Measurements from ENCODE around the gene EPB41L5.
"Not testable (repeated sequence)": the region's sequence is repeated elsewhere in the genome, so short reads cannot be mapped to it uniquely, and the experiment has no call there.

The EPB41L5 gene

DNA sequence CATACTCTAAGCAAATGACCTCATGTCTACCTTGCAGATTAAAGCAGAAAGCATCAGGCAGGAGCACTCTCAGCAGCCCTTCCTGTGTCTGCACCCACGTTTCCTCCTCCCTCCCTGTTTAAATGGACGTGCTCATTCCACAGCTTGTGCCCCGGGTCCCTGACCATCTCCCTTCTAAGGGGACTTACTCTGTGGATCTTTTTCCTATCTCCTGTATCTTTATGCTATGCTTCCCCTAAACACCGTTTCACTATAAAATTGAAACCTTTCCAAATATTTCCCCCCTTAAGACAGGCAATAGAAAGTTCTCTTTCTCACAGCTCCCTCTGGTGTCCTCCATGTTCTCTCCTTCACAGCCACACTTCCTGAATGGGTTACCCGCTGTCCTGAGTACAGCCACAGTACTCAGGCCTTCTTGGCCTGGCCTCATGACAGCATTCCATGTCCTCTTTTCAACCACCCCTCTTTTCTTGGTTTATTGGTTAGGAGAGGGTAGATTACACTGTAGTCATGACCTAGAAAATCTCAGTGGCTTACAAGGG lies 169.2 kb downstream of the EPB41L5 start:
- no peaks in the 10 kb centered on the region for H4K20me1 ChIP-seq (ENCODE audit: insufficient read depth)
- no peaks in the 10 kb centered on the region for H3K4me1 ChIP-seq (ENCODE audit: low read depth, poor library complexity, severe bottlenecking)
- H2AFZ ChIP-seq (ENCODE audit: low read depth): no peak overlapping the region
- no peak overlapping the region for H3K9ac ChIP-seq
- no peaks in the 10 kb centered on the region for H3K36me3 ChIP-seq (ENCODE audit: insufficient read depth)
- no peaks in the 10 kb centered on the region for H3K79me2 ChIP-seq (ENCODE audit: insufficient read depth, low read depth)
- H3K27ac ChIP-seq: no peak overlapping the region
- TF ChIP-seq, protein P1, sequence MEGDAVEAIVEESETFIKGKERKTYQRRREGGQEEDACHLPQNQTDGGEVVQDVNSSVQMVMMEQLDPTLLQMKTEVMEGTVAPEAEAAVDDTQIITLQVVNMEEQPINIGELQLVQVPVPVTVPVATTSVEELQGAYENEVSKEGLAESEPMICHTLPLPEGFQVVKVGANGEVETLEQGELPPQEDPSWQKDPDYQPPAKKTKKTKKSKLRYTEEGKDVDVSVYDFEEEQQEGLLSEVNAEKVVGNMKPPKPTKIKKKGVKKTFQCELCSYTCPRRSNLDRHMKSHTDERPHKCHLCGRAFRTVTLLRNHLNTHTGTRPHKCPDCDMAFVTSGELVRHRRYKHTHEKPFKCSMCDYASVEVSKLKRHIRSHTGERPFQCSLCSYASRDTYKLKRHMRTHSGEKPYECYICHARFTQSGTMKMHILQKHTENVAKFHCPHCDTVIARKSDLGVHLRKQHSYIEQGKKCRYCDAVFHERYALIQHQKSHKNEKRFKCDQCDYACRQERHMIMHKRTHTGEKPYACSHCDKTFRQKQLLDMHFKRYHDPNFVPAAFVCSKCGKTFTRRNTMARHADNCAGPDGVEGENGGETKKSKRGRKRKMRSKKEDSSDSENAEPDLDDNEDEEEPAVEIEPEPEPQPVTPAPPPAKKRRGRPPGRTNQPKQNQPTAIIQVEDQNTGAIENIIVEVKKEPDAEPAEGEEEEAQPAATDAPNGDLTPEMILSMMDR (conservative IDR thresholded peaks at IDR 0.05; ENCODE audit: low read depth, low read length): no peak
- no peak overlapping the region for H3K4me3 ChIP-seq (IDR thresholded peaks at IDR 0.05; ENCODE audit: insufficient read depth, low read depth, low read length)
- H3K27me3 ChIP-seq (ENCODE audit: insufficient read depth, low read depth): no peaks in the 10 kb centered on the region
- H3K4me2 ChIP-seq: no peak overlapping the region

DNA sequence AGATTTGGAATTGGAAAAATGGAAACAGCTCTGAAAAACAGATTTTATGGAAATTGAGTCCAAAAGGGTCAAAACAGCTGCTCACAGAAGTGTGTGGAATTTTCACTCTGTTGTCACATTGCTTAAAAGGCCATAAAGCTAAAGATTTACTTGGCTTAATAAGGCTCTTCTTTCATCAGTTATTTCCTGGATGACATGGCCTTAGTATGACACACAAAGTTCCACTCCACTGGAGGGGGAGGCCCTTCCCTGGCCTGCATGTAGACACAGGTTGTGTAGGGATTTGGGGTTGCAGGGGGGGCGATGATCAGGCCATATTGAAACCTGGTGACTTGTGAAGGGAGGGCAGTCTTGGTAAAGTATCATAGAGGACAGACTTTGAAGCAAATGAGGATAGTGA lies 176.3 kb downstream of the EPB41L5 start:
- TF ChIP-seq, protein P1 (conservative IDR thresholded peaks at IDR 0.05; ENCODE audit: low read depth, low read length): no peak
- Histone ChIP-seq H3K9ac (no peak overlapping the region), H2AFZ (ENCODE audit: low read depth) (no peak overlapping the region), H3K4me3 (IDR thresholded peaks at IDR 0.05; ENCODE audit: insufficient read depth, low read depth, low read length) (no peak overlapping the region), H3K4me2 (no peak overlapping the region), H3K4me1 (ENCODE audit: low read depth, poor library complexity, severe bottlenecking) (no peaks in the 10 kb centered on the region), H4K20me1 (ENCODE audit: insufficient read depth) (no peaks in the 10 kb centered on the region), H3K36me3 (ENCODE audit: insufficient read depth) (no peaks in the 10 kb centered on the region), H3K27me3 (ENCODE audit: insufficient read depth, low read depth) (no peaks in the 10 kb centered on the region), H3K79me2 (ENCODE audit: insufficient read depth, low read depth) (no peaks in the 10 kb centered on the region), H3K27ac (no peak overlapping the region)

DNA sequence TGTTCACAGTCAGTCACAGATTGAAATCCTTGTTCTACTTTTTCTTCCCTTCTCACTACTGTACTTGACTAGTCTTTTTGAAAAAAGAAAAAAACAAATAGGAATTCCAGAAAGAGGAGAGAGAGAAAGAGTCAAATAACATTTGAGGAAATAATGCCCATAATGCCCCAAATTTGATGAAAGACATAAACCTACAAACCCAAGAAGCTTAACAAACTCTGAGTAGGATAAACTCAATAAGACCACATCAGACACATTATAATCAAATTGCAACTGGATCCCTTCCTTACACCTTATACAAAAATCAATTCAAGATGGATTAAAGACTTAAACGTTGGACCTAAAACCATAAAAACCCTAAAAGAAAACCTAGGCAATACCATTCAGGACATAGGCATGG lies 179.4 kb downstream of the EPB41L5 start:
- Histone ChIP-seq H3K27me3 (ENCODE audit: insufficient read depth, low read depth) (no peaks in the 10 kb centered on the region), H4K20me1 (ENCODE audit: insufficient read depth) (no peaks in the 10 kb centered on the region), H3K27ac (no peak overlapping the region), H3K4me1 (ENCODE audit: low read depth, poor library complexity, severe bottlenecking) (no peaks in the 10 kb centered on the region), H3K9ac (no peak overlapping the region), H3K4me3 (IDR thresholded peaks at IDR 0.05; ENCODE audit: insufficient read depth, low read depth, low read length) (no peak overlapping the region), H3K4me2 (no peak overlapping the region), H3K36me3 (ENCODE audit: insufficient read depth) (no peaks in the 10 kb centered on the region), H2AFZ (ENCODE audit: low read depth) (no peak overlapping the region), H3K79me2 (ENCODE audit: insufficient read depth, low read depth) (no peaks in the 10 kb centered on the region)
- TF ChIP-seq, protein P1 (conservative IDR thresholded peaks at IDR 0.05; ENCODE audit: low read depth, low read length): no peak

DNA sequence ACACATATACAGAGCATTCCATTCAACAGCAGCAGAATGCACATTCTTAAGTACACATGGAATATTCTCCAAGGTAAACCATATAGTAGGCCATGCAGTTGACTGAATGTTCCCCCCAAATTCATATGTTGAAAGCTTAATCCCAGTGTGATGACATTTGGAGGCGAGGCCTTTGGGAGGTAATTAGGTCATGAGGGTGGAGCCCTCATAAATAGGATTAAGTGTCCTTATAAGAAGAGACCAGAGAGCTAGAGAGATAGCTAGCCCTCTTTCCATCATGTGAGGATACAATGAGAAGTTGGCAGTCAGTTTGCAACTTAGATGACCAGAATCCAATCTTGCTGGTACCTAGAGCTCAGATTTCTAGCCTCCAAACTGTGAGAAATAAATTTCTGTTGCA lies 182.7 kb downstream of the EPB41L5 start:
- no peaks in the 10 kb centered on the region for H3K79me2 ChIP-seq (ENCODE audit: insufficient read depth, low read depth)

DNA sequence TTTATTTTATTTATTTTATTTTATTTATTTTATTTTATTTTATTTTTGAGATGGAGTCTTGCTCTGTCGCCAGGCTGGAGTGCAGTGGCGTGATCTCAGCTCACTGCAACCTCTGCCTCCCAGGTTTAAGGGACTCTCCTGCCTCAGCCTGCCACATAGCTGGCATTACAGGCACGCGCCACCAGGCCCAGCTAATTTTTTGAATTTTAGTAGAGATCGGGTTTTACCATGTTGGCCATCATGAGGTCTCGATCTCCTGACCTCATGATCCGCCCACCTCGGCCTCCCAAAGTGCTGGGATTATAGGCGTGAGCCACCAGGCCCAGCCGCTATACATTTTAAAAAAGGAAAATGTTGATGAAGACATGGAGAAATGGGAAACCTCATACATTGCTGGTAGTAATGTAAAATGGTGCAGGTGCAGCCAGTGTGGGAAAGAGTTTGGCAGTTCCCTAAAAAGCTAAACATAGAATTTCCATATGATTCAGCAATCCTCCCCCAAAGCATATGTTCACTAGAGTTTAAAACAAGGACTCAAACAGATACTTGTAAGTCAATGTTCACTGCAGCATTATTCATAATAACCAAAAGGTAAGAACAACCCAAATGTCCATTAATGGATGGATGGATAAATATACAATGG lies 187.1 kb downstream of the EPB41L5 start:
- H3K36me3 ChIP-seq (ENCODE audit: insufficient read depth); H3K79me2 ChIP-seq (ENCODE audit: insufficient read depth, low read depth); H3K9ac ChIP-seq; H4K20me1 ChIP-seq (ENCODE audit: insufficient read depth); H3K27ac ChIP-seq; H3K4me1 ChIP-seq (ENCODE audit: low read depth, poor library complexity, severe bottlenecking); H3K27me3 ChIP-seq (ENCODE audit: insufficient read depth, low read depth); H3K4me2 ChIP-seq; H2AFZ ChIP-seq (ENCODE audit: low read depth); H3K4me3 ChIP-seq (IDR thresholded peaks at IDR 0.05; ENCODE audit: insufficient read depth, low read depth, low read length): not testable (repeated sequence)

More for the DNA sequence above, 182.7 kb downstream of the EPB41L5 start:
- no peak overlapping the region for H3K4me3 ChIP-seq (IDR thresholded peaks at IDR 0.05; ENCODE audit: insufficient read depth, low read depth, low read length)
- H3K9ac ChIP-seq: no peak overlapping the region
- H3K27me3 ChIP-seq (ENCODE audit: insufficient read depth, low read depth): no peaks in the 10 kb centered on the region
- TF ChIP-seq, protein P1 (conservative IDR thresholded peaks at IDR 0.05; ENCODE audit: low read depth, low read length): no peak
- H4K20me1 ChIP-seq (ENCODE audit: insufficient read depth): no peaks in the 10 kb centered on the region
- H3K27ac ChIP-seq: no peak overlapping the region
- no peak overlapping the region for H3K4me2 ChIP-seq
- H3K36me3 ChIP-seq (ENCODE audit: insufficient read depth): no peaks in the 10 kb centered on the region
- H3K4me1 ChIP-seq (ENCODE audit: low read depth, poor library complexity, severe bottlenecking): no peaks in the 10 kb centered on the region
- no peak overlapping the region for H2AFZ ChIP-seq (ENCODE audit: low read depth)
